Karpas-422 (cell line): ENCODE results near the gene STX11. TPM values are rescaled to one million over a fixed set of nuclear protein-coding genes. Genes with fewer than 3 reads are reported as not detected.

ENCODE experiments used
- total RNA-seq: library from RNA; depleted of rRNA; stranded (reverse); fragments of >200 nt; shearing (Covaris generic); gene quantifications from 2 replicates; pipeline ENCODE4 v1.2.3, GENCODE V29; 2014; ENCODE audit warnings: low replicate concordance; rRNA removed

Gene STX11
- total RNA-seq, 1 experiment from 2014 or later: not detected

Other genes starting within 250 kb of the STX11 start
- gene PLAGL1, start 142.3 kb upstream of the STX11 start, total RNA-seq: 4.7 and 6.5 TPM in 2 replicates
- gene SF3B5, start 54.9 kb upstream of the STX11 start, total RNA-seq: 149 and 168 TPM in 2 replicates
- 9.2 and 10.7 TPM in 2 replicates for gene UTRN, start 134.8 kb downstream of the STX11 start, total RNA-seq